NAMALWA (cell line): ENCODE results near the gene LCE3C.
"Not testable (repeated sequence)": the region's sequence is repeated elsewhere in the genome, so short reads cannot be mapped to it uniquely, and the experiment has no call there.

Experiments used
- DNase-seq: peaks from one replicate; pipeline ENCODE4 v3.0.0-alpha.2; 2015; ENCODE audit warnings: low spot score

LCE3C gene, protein sequence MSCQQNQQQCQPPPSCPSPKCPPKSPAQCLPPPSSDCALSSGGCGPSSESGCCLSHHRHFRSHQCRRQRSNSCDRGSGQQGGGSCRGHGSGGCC

DNA sequence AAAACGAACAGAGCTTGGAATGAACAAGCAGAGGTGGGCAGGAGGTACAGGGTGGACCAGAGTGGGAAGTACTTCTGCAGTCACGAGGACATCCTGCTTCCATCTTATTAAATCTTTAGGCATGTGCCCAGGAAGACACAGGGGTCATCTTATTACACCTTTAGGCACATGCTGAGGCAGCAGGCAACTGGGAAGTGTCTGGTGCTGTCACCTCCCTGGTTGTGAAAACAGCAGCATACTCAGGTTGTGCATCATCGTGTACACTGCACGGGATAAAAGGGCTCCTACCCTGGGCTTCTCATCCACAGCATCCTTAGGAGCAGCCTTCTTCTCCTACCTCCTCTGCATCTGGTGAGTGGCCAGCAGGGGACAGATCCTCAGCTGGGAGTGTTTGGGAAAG is at the start of gene LCE3C:
Gene LCE3C, plus strand, starts transcription at position 301 of the 400 bp plus-strand sequence. CDS start 498 bp downstream, outside the sequence.
- no peak for DNase-seq

DNA sequence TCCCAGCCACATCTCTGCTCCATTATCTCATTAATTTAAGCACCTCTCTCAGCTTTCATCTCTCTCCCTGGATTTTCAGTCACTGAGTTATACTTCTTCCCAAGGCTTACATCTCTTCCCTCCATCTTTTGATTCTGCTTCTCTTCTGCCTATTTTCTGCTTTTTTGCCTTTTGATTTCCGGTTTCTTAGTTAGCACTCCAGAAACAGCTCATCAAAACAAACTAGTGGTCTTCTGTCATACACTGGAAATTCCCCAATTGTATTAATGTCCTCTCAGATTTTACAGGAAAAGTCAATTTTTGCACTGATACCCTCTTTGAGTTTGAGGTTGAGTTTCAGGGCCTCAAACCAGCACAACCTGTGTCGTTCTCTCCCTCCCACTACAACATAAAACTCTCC is 34.9 kb upstream of the LCE3C start:
- DNase-seq = no peak

DNA sequence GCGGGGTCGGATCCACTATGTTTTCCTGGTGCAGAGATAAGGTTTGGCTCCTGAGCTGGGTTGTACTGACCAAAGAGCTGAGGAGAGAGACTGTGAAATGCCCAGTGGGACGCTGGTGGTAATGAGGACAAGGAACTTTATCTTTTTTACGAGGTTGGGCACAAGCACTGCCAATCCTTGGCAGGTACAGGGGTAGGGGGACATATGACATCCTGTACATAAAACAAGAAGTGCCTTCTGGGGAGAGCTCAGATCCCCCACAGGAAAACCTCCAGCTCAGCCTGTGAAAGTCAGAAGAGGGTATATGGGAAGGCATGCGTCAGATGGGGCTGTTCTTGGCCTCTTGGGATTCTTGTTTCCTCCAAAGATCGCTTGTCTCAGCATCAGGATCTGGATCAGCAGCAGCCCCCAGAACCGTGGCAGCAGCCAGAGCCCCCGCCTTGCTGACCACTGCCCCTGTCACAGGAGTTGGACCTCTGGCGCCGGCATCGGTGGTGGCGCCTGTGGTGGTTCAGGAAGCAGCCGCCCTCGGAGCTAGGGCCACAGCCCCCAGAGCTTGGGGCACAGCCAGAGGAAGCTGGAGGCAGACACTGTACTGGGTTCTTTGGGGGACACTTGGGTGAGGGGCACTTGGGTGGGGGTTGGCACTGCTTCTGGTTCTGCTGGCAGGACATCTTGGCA is 34.4 kb upstream of the LCE3C start:
- DNase-seq = no peak

DNA sequence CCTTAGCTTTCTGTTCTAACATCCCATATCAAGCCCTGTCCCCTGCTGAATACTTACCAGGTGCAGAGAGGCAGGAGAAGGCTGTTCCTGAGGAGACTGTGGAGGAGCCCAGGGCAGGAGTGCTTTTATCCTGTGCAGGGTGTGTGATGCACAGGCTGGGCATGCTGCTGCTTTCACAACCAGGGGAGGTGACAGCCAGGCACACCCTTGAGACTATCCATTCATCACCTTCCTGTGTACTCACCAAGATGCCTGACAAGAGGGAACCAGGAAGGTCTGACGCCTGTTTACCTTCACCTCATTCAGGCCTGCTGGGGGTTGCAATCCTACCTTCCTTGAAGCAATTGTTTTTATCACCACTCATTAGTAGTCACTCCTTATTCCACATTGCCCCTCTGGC is 33.4 kb upstream of the LCE3C start, which contains the start of gene LCE3E:
Gene LCE3E, minus strand, starts transcription at position 100 of the 400 bp plus-strand sequence. CDS start 572 bp downstream, outside the sequence.
- no peak for DNase-seq

DNA sequence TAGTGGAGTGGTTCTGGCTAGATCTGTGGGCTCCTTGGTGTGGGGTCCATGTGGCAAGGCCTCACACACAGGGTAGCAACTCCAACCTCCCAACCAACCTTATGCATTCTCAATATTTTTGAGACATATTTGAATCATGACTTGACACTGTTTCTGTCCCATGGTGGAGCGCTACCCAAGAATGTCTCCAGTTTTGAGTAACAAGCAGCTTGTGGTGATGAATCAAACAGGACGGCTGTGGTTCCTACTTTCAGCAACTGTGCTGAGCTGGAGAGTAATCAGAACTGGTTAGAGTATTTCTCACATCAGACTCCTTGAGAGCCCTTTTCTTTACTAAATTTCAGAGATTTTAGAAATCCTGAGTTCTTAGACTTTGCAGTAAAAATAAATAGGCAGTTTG is 22.9 kb upstream of the LCE3C start:
- DNase-seq = no peak

GRCh38 chr1:152579526-152579925 is 20.5 kb upstream of the LCE3C start:
- DNase-seq = not testable (repeated sequence)

DNA sequence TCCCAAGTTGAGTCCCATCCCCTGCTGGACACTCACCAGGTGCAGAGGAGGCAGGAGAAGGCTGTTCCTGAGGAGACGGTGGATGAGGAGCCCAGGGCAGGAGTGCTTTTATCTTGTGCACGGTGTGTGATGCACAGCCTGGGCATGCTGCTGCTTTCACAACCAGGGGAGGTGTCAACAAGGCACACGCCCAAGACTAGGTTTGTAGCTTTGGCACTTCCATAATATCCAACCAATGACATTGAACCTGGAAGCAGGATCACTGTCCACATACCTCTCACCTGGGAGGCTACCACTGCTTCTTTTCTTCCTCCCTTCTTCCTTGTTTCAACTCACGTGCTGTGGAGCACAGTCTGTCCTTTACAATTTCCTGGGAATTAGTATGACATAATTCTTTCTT is 19.6 kb upstream of the LCE3C start, which contains the start of gene LCE3D:
Gene LCE3D, minus strand, starts transcription at position 84 of the 400 bp plus-strand sequence. CDS start 580 bp downstream, outside the sequence.
- no peak for DNase-seq

DNA sequence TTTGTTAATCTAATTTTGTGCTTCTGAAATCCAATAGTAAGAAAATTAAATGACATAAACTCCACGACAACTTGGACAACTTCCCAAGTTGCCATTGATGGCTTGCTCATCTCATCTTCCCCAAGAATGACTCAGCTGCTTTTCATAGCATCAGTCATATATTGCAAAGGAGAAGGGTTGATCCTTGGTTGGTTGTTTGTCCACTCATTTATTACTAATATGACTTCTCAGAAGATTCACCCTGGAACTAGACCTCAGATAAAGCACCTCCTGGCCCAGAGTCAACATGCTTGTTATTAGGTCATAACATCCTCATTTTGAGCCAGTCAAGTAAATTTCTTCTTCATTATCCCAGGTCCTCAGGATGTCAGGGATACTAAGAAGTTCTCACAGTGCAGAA is 17.4 kb upstream of the LCE3C start:
- no peak for DNase-seq

DNA sequence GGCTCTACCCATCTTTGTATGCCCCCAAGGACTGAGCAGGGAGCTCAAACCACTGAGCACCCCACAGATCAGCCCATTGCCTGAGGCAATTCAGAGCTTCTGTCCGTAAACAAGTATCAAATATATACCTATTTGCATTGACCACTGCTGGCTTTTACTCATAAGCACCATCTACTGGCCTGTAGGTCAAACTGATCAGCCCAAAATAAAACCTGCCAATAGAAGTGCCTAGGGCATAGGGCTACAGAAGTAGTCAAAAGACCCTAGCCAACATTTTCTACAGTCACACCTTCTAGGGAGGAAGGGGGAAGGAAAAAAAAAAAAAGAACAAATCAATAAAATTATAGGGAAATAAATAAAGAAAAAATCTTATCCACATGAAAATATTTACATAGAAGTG is 14.4 kb upstream of the LCE3C start:
- peak; percentile 25 for DNase-seq

- DNase-seq = no peak
Observed at GRCh38 chr1:152596986-152597385, 3.0 kb upstream of the LCE3C start.

GRCh38 chr1:152613511-152613910 is 13.5 kb downstream of the LCE3C start, which contains the start of gene LCE3B:
TSS of gene LCE3B (plus strand) at chr1:152613811. CDS start at chr1:152613811, 0 bp downstream.
- no peak for DNase-seq

DNA sequence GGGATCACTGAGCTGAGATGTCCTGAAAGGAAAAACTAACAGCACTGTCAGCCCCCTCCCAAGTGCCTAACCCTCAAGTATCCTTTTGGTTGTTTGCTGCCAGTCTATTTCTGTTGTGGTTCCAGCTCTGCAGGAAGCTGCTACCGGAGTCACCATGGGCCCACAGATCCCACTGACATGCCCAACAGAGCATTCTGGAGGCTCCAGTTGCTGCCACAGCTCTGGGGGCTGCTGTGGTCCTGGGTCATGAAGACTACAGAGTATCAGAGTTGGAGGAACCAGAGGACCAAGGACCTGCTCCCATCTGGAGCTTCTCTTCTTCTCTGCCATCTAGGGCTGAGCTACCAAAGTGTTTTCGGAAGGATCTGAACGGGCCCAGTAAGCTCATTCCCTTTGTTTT is 22.0 kb downstream of the LCE3C start:
- no peak for DNase-seq

DNA sequence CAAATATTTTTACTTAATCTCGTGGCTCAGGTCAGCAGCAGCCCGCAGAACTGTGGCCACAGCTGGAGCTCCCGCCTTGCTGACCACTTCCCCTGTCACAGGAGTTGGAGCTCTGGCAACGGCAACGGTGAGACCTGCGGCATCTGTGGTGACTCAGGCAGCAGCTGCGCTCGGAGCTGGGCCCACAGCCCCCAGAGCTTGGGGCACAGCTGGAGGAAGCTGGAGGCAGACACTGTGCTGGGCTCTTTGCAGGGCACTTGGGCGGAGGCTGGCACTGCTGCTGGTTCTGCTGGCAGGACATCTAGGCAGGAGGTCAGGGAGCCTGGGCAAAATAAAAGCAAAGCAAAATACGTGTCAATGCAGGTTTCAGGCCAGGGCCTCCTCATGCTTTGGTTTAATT is 22.8 kb downstream of the LCE3C start, which contains the start of gene LCE3A:
Gene LCE3A, minus strand, starts transcription at position 301 of the 400 bp plus-strand sequence. Its CDS starts 0 bp downstream, at position 301.
- no peak for DNase-seq

DNA sequence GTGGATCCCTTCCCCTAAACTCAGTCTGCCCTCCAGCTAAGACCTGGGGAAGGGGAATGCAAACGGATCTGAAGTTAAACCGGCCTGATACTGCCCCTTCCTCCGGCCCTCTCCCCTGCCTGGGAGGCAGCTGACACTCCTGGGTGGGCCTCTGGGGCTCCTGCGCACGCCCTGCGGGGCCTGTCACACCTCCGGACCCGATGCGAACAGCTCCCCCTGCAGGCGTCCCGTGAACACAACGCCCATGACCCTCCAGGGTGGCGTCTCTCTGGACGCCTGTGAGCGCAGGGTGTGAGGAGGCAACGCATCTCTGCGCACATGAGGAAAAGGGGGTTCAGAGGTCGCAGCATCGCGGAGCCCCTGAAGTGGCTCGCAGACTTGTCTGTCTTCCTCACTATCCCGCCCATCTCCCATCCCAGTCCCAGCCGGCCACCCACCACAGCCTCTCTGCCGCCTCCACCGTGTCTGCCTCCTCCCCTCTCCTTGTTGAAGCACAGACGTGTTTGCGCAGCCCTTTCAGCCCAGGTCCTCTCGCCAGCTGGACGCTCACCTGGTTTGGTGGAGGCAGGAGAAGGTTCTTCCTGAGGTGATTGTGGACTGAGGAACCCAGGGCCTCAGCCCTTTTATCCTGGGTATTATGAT is 23.3 kb downstream of the LCE3C start:
- DNase-seq = peak; percentile 45

- DNase-seq = no peak
Observed at GRCh38 chr1:152626744-152627143, 26.7 kb downstream of the LCE3C start.

GRCh38 chr1:152630596-152630995 is 30.6 kb downstream of the LCE3C start:
- DNase-seq = no peak

DNA sequence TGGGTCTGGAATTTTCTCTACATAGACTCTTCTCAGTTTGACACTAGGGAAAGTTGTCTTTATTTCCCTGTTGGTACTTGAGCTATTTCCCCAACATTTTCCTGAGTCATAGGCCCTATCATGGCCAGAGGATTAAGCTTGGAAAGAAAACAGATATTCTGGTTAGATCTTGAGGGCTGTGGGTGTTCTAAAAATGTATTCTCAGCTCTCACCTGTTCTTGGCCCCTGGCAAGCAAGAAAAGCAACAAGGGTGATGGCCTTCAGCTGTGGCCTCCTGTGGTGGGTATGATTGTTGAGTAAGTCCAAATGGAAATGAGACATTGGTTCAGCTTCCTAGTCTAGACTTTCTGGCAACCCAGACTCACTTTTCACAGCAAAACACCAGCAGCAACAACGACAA is 40.3 kb downstream of the LCE3C start:
- DNase-seq = no peak

GRCh38 chr1:152643945-152644344 is 43.9 kb downstream of the LCE3C start:
- no peak for DNase-seq

GRCh38 chr1:152645146-152645545 is 45.1 kb downstream of the LCE3C start:
- no peak for DNase-seq

DNA sequence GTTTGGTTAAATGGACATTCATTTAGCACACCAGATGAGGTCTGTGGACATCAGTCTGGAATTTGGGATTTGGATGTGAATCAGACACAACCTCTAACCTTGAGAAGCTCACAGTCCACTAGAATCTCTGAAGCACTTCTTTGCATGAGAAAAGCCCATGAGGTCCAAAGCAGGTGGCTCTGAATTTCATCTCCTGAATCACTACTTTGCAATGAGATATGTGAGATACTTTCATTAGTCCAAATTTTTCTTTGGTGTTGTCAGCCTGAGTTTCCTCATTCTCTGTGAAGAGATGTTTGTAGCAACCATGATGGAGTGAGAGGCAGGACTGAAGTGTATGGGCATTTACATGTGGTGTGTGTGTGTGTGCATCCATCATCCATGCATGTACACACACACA is 46.6 kb downstream of the LCE3C start:
- DNase-seq = no peak
